HG03280 (cell line): ENCODE data around the gene COQ10A.

Experiments
- ATAC-seq: cut with Tn5 transposase; IDR thresholded peaks from one replicate; pipeline ENCODE4 v1.9.1; 2021; ENCODE audit warnings: mild to moderate bottlenecking, moderate library complexity; ENCODE audit not compliant: unreplicated experiment

Gene COQ10A

GRCh38 chr12:56266693-56267442 lies at the start of gene COQ10A:
COQ10A (plus strand) TSS chr12:56266942; CDS start chr12:56267119, 177 bp downstream.
- peak; percentile 93 for ATAC-seq

- ATAC-seq: no peak
These were observed 46.9 kb upstream of the COQ10A start for GRCh38 chr12:56219840-56220239.

GRCh38 chr12:56220611-56221231 lies 46.0 kb upstream of the COQ10A start:
- no peak for ATAC-seq

GRCh38 chr12:56221232-56221756 lies 45.4 kb upstream of the COQ10A start:
- ATAC-seq: peak; percentile 21

GRCh38 chr12:56221757-56222530 lies 44.8 kb upstream of the COQ10A start, which contains the start of gene RNF41:
RNF41 (minus strand) TSS chr12:56221922; CDS start chr12:56214047, 7,875 bp downstream.
- ATAC-seq: peak; percentile 79

- ATAC-seq: no peak
These were observed 44.2 kb upstream of the COQ10A start for GRCh38 chr12:56222531-56222895.

- ATAC-seq: no peak
These were observed 43.1 kb upstream of the COQ10A start for GRCh38 chr12:56223571-56224101.

GRCh38 chr12:56224102-56224701 lies 42.5 kb upstream of the COQ10A start, which contains the start of gene NABP2:
NABP2 (plus strand) TSS chr12:56224342; CDS start chr12:56224857, 515 bp downstream.
- peak; percentile 81 for ATAC-seq

- no peak for ATAC-seq
These were observed 41.8 kb upstream of the COQ10A start for GRCh38 chr12:56224954-56225353.

- no peak for ATAC-seq
These were observed 37.7 kb upstream of the COQ10A start for GRCh38 chr12:56229082-56229481.

GRCh38 chr12:56229916-56230431 lies 36.8 kb upstream of the COQ10A start, which contains the start of gene SLC39A5:
SLC39A5 (plus strand) TSS chr12:56230051; CDS start chr12:56231275, 1,224 bp downstream.
- ATAC-seq: no peak

- ATAC-seq: no peak
These were observed 36.1 kb upstream of the COQ10A start for GRCh38 chr12:56230432-56231183.

GRCh38 chr12:56231184-56231582 lies 35.6 kb upstream of the COQ10A start:
- no peak for ATAC-seq

GRCh38 chr12:56234746-56235436 lies 31.9 kb upstream of the COQ10A start:
- no peak for ATAC-seq

GRCh38 chr12:56236091-56236490 lies 30.7 kb upstream of the COQ10A start:
- ATAC-seq: no peak

GRCh38 chr12:56236985-56237384 lies 29.8 kb upstream of the COQ10A start:
- no peak for ATAC-seq

- ATAC-seq: no peak
These were observed 29.2 kb upstream of the COQ10A start for GRCh38 chr12:56237552-56237951.

- ATAC-seq: no peak
These were observed 25.1 kb upstream of the COQ10A start for GRCh38 chr12:56241424-56242303.
